Anterior cingulate cortex (tissue), 58 donors: ENCODE data around the gene OXSR1.

Experiments
- DNase-seq, 58 donors: peaks; one replicate each; lab custom pipeline; 2025; lab: John Stamatoyannopoulos, UW

Gene OXSR1

GRCh38 chr3:38264353-38264771 is 99.0 kb downstream of the OXSR1 start:
- DNase-seq = no peak

GRCh38 chr3:38264779-38265178 is 99.4 kb downstream of the OXSR1 start:
- no peak for DNase-seq

- no peak for DNase-seq
Observed at GRCh38 chr3:38265604-38266307, 100.4 kb downstream of the OXSR1 start, which contains the start of gene SLC22A13. TSS of gene SLC22A13 (plus strand) at chr3:38265812. CDS start at chr3:38265861, 49 bp downstream.

- no peak for DNase-seq
Observed at GRCh38 chr3:38266810-38267209, 101.5 kb downstream of the OXSR1 start.

GRCh38 chr3:38267662-38268061 is 102.3 kb downstream of the OXSR1 start:
- no peak for DNase-seq

- DNase-seq = no peak
Observed at GRCh38 chr3:38268087-38268486, 102.8 kb downstream of the OXSR1 start.

- no peak for DNase-seq
Observed at GRCh38 chr3:38268522-38268921, 103.2 kb downstream of the OXSR1 start.

GRCh38 chr3:38270606-38271005 is 105.3 kb downstream of the OXSR1 start:
- no peak for DNase-seq

- no peak for DNase-seq
Observed at GRCh38 chr3:38271553-38271952, 106.2 kb downstream of the OXSR1 start.

GRCh38 chr3:38274864-38275649 is 109.7 kb downstream of the OXSR1 start:
- DNase-seq = no peak

GRCh38 chr3:38275658-38276057 is 110.3 kb downstream of the OXSR1 start:
- DNase-seq = no peak

- DNase-seq = no peak
Observed at GRCh38 chr3:38276081-38276916, 111.0 kb downstream of the OXSR1 start.

- DNase-seq = no peak
Observed at GRCh38 chr3:38276917-38277630, 111.7 kb downstream of the OXSR1 start.

GRCh38 chr3:38278841-38279240 is 113.5 kb downstream of the OXSR1 start:
- DNase-seq = no peak

- no peak for DNase-seq
Observed at GRCh38 chr3:38281895-38282686, 116.8 kb downstream of the OXSR1 start, which contains the start of gene SLC22A14. TSS of gene SLC22A14 (plus strand) at chr3:38282294. CDS start at chr3:38306027, 23,733 bp downstream.

- DNase-seq = no peak
Observed at GRCh38 chr3:38283810-38284755, 118.7 kb downstream of the OXSR1 start.

GRCh38 chr3:38284756-38285150 is 119.4 kb downstream of the OXSR1 start:
- no peak for DNase-seq
